A549 (cell line): ENCODE results near the gene MYH10.

Experiments used
- CEBPB ChIP-seq, 2 experiments: fragments of >200 bp in 1 of 2; sonication (Bioruptor Twin) in 1 of 2; formaldehyde crosslinking in 1 of 2; IDR thresholded peaks; 2 replicates each; pipeline ENCODE4 v1.6.1; 2012 to 2016
- E2F6 ChIP-seq: IDR thresholded peaks from 2 replicates; pipeline ENCODE4 v1.6.1; 2012; ENCODE audit warnings: low read depth, borderline replicate concordance

- TF ChIP-seq CEBPB (IDR thresholded peaks at IDR 0.05) (no peak), E2F6 (no peak)
These were observed 31.7 kb upstream of the MYH10 start for GRCh38 chr17:8662076-8662831.
